BLaER1 (cell line): ENCODE measurements around the gene ARHGEF25.
"Not testable (repeated sequence)": the region's sequence is repeated elsewhere in the genome, so short reads cannot be mapped to it uniquely, and the experiment has no call there.

Experiments used
- H3K27ac ChIP-seq: shearing (Covaris generic); formaldehyde crosslinking; 2 replicates; pipeline ENCODE4 v1.8.1; 2022
- H3K27me3 ChIP-seq: shearing (Covaris generic); formaldehyde crosslinking; 2 replicates; pipeline ENCODE4 v1.8.1; 2022
- H3K36me3 ChIP-seq: shearing (Covaris generic); formaldehyde crosslinking; 2 replicates; pipeline ENCODE4 v1.8.1; 2022
- H3K4me1 ChIP-seq: shearing (Covaris generic); formaldehyde crosslinking; 2 replicates; pipeline ENCODE4 v1.8.1; 2022
- H3K4me2 ChIP-seq: shearing (Covaris generic); formaldehyde crosslinking; 2 replicates; pipeline ENCODE4 v1.8.1; 2022
- H3K4me3 ChIP-seq: shearing (Covaris generic); formaldehyde crosslinking; 2 replicates; pipeline ENCODE4 v1.8.1; 2022
- H3K9ac ChIP-seq: shearing (Covaris generic); formaldehyde crosslinking; 2 replicates; pipeline ENCODE4 v1.8.1; 2022
- H3K9me3 ChIP-seq: shearing (Covaris generic); formaldehyde crosslinking; 2 replicates; pipeline ENCODE4 v1.8.1; 2022
- H4K20me1 ChIP-seq: shearing (Covaris generic); formaldehyde crosslinking; 2 replicates; pipeline ENCODE4 v1.8.1; 2022
- Cebpa-rat ChIP-seq: shearing (Covaris generic); IDR thresholded peaks from 2 replicates; pipeline ENCODE4 v1.8.1; 2022

ARHGEF25 gene

DNA sequence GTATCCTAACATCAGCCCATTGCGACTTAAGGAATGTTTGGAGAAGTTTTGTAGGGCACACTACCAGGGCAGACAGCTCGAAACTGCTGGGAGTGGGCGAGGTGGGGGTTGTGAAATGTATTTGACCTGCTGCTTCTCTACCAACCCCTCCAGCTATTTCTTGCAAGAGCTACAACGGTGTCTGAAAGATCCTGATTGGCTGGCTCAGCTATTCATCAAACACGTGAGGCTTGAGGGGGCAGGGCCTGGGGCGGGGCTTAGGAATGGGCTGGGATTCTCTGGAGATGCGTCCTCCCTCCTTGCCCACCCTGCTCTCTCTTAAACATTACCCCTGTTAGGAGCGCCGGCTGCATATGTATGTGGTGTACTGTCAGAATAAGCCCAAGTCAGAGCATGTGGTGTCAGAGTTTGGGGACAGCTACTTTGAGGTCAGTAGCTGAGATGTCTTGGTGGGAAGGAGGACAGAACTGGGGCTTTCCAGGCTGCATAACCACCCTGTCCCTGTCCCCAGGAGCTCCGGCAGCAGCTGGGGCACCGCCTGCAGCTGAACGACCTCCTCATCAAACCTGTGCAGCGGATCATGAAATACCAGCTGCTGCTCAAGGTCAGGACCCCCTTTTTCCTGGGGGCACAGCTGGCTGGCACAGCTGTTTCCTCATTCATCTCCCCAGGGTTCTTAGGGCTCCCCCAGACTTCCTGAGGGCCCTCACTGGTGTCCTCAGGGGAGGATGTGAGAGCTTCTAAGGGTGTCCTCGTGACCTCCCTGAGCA is 3.1 kb downstream of the ARHGEF25 start:
- H3K4me1 ChIP-seq, result peaks cover 68% of the 10 kb centered on the region
- H4K20me1 ChIP-seq, result peaks cover 3% of the 10 kb centered on the region
- peaks cover 8% of the 10 kb centered on the region; the same call in 1 of the 2 replicates for H3K9me3 ChIP-seq
- H3K36me3 ChIP-seq, result peaks cover 18% of the 10 kb centered on the region; the same call in 1 of the 2 replicates
- TF ChIP-seq Cebpa-rat, result no peak
- peaks cover 47% of the 10 kb centered on the region for H3K27me3 ChIP-seq
- peak overlapping the region; percentile 50 for H3K4me3 ChIP-seq
- peak overlapping the region; percentile 94 for H3K4me2 ChIP-seq
- peak overlapping the region; percentile 75 for H3K9ac ChIP-seq
- peak overlapping the region; percentile 94 for H3K27ac ChIP-seq

GRCh38 chr12:57614948-57615500 is 3.8 kb downstream of the ARHGEF25 start:
- peak overlapping the region; percentile 75 for H3K9ac ChIP-seq
- TF ChIP-seq Cebpa-rat, result no peak
- peaks cover 25% of the 10 kb centered on the region; the same call in 1 of the 2 replicates for H3K36me3 ChIP-seq
- H3K4me1 ChIP-seq, result peaks cover 68% of the 10 kb centered on the region
- H3K27me3 ChIP-seq, result peaks cover 48% of the 10 kb centered on the region
- peak overlapping the region; percentile 94 for H3K4me2 ChIP-seq
- peak overlapping the region; percentile 46 for H3K4me3 ChIP-seq
- H4K20me1 ChIP-seq, result peaks cover 9% of the 10 kb centered on the region
- peaks cover 13% of the 10 kb centered on the region; the same call in 1 of the 2 replicates for H3K9me3 ChIP-seq
- H3K27ac ChIP-seq, result peak overlapping the region; percentile 94

DNA sequence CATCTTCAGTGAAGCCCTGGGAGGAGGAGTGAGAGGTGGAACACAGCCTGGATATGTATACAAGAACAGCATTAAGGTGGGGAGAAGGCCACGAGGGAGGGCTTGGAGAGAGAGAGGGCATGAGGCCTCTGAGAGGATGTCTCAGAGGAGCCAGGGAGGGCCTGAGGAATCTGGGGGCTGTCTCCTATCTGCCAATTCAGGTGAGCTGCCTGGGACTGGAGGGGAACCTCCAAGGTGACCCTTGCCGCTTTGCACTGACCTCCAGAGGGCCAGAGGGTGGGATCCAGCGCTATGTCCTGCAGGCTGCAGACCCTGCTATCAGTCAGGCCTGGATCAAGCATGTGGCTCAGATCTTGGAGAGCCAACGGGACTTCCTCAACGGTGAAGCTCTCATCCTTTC is 4.4 kb downstream of the ARHGEF25 start:
- Histone ChIP-seq H3K4me3 (peak overlapping the region; percentile 46; the same call in 1 of the 2 replicates), H3K4me2 (peak overlapping the region; percentile 94), H3K4me1 (peaks cover 65% of the 10 kb centered on the region), H3K9ac (peak overlapping the region; percentile 75), H3K27ac (peak overlapping the region; percentile 94), H3K36me3 (peaks cover 26% of the 10 kb centered on the region; the same call in 1 of the 2 replicates), H3K27me3 (peaks cover 48% of the 10 kb centered on the region), H3K9me3 (peaks cover 13% of the 10 kb centered on the region; the same call in 1 of the 2 replicates), H4K20me1 (peaks cover 15% of the 10 kb centered on the region)
- TF ChIP-seq Cebpa-rat, result no peak

- Histone ChIP-seq H3K9ac (no peak overlapping the region), H3K4me1 (peaks cover 70% of the 10 kb centered on the region), H3K4me3 (no peak overlapping the region; the same call in 1 of the 2 replicates), H3K27ac (peak overlapping the region; percentile 94; the same call in 1 of the 2 replicates), H3K4me2 (peak overlapping the region; percentile 94), H3K36me3 (peaks cover 26% of the 10 kb centered on the region; the same call in 1 of the 2 replicates), H3K9me3 (peaks cover 13% of the 10 kb centered on the region; the same call in 1 of the 2 replicates), H3K27me3 (peaks cover 49% of the 10 kb centered on the region), H4K20me1 (peaks cover 24% of the 10 kb centered on the region)
- TF ChIP-seq Cebpa-rat, result no peak
Observed at GRCh38 chr12:57616383-57617101, 5.3 kb downstream of the ARHGEF25 start.

DNA sequence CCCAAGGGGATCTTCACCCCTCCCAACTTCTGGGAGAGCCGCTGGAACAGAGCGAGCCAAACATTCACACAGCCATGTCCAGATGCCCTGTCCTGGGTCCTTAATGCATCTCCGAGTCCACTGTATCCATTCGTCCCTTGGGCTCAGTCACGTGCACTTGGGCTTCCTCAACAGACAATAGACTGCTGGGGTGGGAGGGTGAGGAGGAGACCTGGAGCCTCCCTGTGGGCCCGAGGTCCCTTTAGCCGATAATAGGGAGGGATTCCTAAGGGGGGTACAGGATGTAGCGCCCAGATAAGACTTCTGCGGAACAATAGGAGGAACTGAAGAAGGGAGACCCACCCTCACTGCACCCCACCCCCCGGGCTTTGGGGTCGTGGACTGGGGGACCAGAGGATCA is 6.7 kb downstream of the ARHGEF25 start:
- TF ChIP-seq Cebpa-rat, result no peak

DNA sequence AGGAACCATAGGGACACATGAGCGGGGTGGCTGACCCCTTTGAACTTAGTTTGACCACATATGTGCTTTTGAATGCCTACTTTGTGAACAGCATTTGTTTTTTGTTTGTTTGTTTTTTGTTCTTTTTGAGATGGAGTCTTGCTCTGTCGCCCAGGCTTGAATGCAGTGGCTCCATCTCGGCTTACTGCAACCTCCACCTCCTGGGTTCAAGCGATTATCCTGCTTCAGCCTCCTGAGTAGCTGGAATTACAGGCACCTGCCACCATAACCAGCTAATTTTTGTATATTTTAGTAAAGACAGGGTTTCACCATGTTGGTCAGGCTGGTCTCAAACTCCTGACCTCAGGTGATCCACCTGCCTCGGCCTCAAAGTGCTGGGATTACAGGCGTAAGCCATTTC is 7.2 kb downstream of the ARHGEF25 start:
- H3K4me2 ChIP-seq, result peak overlapping the region; percentile 7; the same call in 1 of the 2 replicates
- peaks cover 63% of the 10 kb centered on the region for H3K27me3 ChIP-seq
- not testable (repeated sequence) for H3K9ac ChIP-seq, H3K27ac ChIP-seq, H3K4me3 ChIP-seq
- peaks cover 13% of the 10 kb centered on the region; the same call in 1 of the 2 replicates for H3K9me3 ChIP-seq
- H3K4me1 ChIP-seq, result peaks cover 55% of the 10 kb centered on the region
- H4K20me1 ChIP-seq, result peaks cover 40% of the 10 kb centered on the region
- H3K36me3 ChIP-seq, result peaks cover 26% of the 10 kb centered on the region; the same call in 1 of the 2 replicates

More for the DNA sequence above, 6.7 kb downstream of the ARHGEF25 start:
- Histone ChIP-seq H3K4me1 (peaks cover 60% of the 10 kb centered on the region), H3K4me2 (peak overlapping the region; percentile 12; the same call in 1 of the 2 replicates), H4K20me1 (peaks cover 37% of the 10 kb centered on the region), H3K4me3 (no peak overlapping the region), H3K9ac (no peak overlapping the region), H3K9me3 (peaks cover 13% of the 10 kb centered on the region; the same call in 1 of the 2 replicates), H3K27me3 (peaks cover 58% of the 10 kb centered on the region), H3K27ac (no peak overlapping the region), H3K36me3 (peaks cover 26% of the 10 kb centered on the region; the same call in 1 of the 2 replicates)

- TF ChIP-seq Cebpa-rat, result no peak
- Histone ChIP-seq H3K27me3 (peaks cover 69% of the 10 kb centered on the region), H3K4me1 (peaks cover 50% of the 10 kb centered on the region), H3K27ac (no peak overlapping the region), H3K4me2 (peak overlapping the region; percentile 7; the same call in 1 of the 2 replicates), H3K9me3 (peaks cover 13% of the 10 kb centered on the region; the same call in 1 of the 2 replicates), H3K36me3 (peaks cover 26% of the 10 kb centered on the region; the same call in 1 of the 2 replicates), H4K20me1 (peaks cover 40% of the 10 kb centered on the region), H3K4me3 (no peak overlapping the region), H3K9ac (no peak overlapping the region)
Observed at GRCh38 chr12:57618966-57619433, 7.8 kb downstream of the ARHGEF25 start.

DNA sequence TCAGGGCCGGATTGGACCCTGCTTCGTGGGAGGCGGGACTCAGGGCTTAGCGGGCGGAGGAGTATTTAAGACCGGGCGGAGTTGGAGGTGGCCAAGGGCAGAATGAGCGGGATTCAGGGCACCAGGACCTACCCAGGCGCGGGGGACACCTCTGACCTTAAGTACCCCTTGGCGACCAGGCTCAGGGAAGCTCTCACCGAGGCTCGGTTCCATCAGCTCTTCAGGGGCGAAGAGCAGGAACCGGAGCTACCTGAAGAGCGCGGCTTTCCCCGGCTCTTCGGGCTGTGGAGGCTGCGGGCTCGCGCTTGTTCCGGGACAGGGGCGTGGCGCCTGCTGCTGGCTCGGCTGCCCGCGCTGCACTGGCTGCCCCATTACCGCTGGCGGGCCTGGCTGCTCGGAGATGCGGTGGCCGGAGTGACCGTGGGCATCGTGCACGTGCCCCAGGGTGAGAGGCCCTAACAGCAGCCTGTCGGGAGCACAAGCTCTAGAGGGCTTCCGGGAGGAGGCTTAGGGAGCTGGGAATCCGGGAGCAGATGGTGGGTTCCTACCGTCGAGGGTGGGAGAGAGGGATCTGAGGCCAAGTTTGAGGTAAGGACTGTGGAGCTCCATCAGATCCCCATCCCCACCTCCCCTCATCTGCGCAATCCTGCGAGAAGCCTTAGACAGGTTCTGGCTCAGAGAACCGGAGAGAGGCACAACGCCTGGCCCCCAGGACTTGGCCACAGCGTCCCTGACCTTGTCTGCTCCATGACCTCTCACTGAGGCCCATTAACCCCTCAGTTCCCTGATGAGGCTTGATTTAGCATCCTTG is 8.4 kb downstream of the ARHGEF25 start:
- Histone ChIP-seq H3K27me3 (peaks cover 75% of the 10 kb centered on the region), H4K20me1 (peaks cover 40% of the 10 kb centered on the region), H3K27ac (no peak overlapping the region), H3K4me3 (no peak overlapping the region), H3K36me3 (peaks cover 26% of the 10 kb centered on the region; the same call in 1 of the 2 replicates), H3K4me2 (no peak overlapping the region), H3K9ac (no peak overlapping the region), H3K4me1 (peaks cover 43% of the 10 kb centered on the region), H3K9me3 (peaks cover 13% of the 10 kb centered on the region; the same call in 1 of the 2 replicates)
- no peak for TF ChIP-seq Cebpa-rat
